Gastrocnemius medialis (tissue), 4 donors: ENCODE data around the gene PTPRM. TPM values are rescaled to one million over a fixed set of nuclear protein-coding genes. Genes with fewer than 3 reads are reported as not detected.

ENCODE experiments used
- ATAC-seq, 2 donors: fragments of 150-250 bp; one replicate each; pipeline ENCODE4 v1.9.1; 2016
- DNase-seq, 2 donors: peaks; one replicate each; pipeline ENCODE4 v3.0.0-alpha.2; 2019
- H3K27ac ChIP-seq, 4 donors: fragments of 200-600 bp; sonication (generic); 1 replicate in 1 of 4; 2 replicates in 3 of 4; pipeline ENCODE4 v1.5.1; 2016 to 2018; ENCODE audit warnings: mild to moderate bottlenecking in 2 of 4, moderate library complexity in 1 of 4
- H3K27me3 ChIP-seq, 3 donors: fragments of 200-600 bp; sonication (generic) in 2 of 3; 1 replicate in 1 of 3; 2 replicates in 2 of 3; pipeline versions ENCODE4 v1.5.1 to v1.6.0; 2016 to 2019; ENCODE audit warnings: mild to moderate bottlenecking in 1 of 3, moderate library complexity in 1 of 3
- H3K36me3 ChIP-seq, 2 donors: fragments of 200-600 bp; sonication (generic) in 1 of 2; one replicate each; pipeline ENCODE4 v1.5.1; 2017 to 2018
- H3K4me1 ChIP-seq, 2 donors: fragments of 200-600 bp; sonication (generic) in 1 of 2; one replicate each; pipeline ENCODE4 v1.5.1; 2016 to 2017; ENCODE audit warnings: mild to moderate bottlenecking in 2 of 2
- H3K4me3 ChIP-seq, 4 donors: fragments of 200-600 bp; sonication (generic) in 3 of 4; 1 replicate in 1 of 4; 2 replicates in 3 of 4; pipeline ENCODE4 v1.5.1; 2016 to 2019; ENCODE audit warnings: mild to moderate bottlenecking in 2 of 4
- H3K9me3 ChIP-seq, 3 donors: fragments of 200-600 bp; sonication (generic) in 2 of 3; 1 replicate in 1 of 3; 2 replicates in 2 of 3; pipeline ENCODE4 v1.5.1; 2016 to 2019
- POLR2A ChIP-seq, 2 donors: fragments of 450-650 bp; IDR thresholded peaks; one replicate each; pipeline ENCODE4 v1.6.1; 2017; ENCODE audit warnings: antibody characterized with exemption in 2 of 2, mild to moderate bottlenecking in 2 of 2, moderate library complexity in 2 of 2
- in situ Hi-C, 4 donors: fragments of 200-750 bp; cut with MboI; loops; one replicate each; pipeline versions ENCODE4 v1.15.0 to v1.8.0; 2017; ENCODE audit warnings: low sequenced_read_pairs in 4 of 4
- intact Hi-C: fragments of 100-400 bp; cut with DNase I; formaldehyde crosslinking; loops from one replicate; pipeline ENCODE4 v1.15.1; 2023; ENCODE audit warnings: low total_unique reads
- total RNA-seq, 4 donors: library from RNA; depleted of rRNA; stranded (reverse); fragments of >200 nt; gene quantifications; one replicate each; pipeline versions ENCODE4 v1.1.0 to v1.2.3, GENCODE V29; 2016
- TF ChIP-seq, protein P1 (sequence below), 5 experiments: fragments of 450-650 bp in 3 of 5; fragments of 200-600 bp in 2 of 5; sonication (generic) in 2 of 5; IDR thresholded peaks in 4 of 5; conservative IDR thresholded peaks in 1 of 5; 1 replicate in 4 of 5; 2 replicates in 1 of 5; pipeline ENCODE4 v1.5.1; 2016 to 2019; ENCODE audit warnings: antibody characterized with exemption in 5 of 5, mild to moderate bottlenecking in 3 of 5, moderate library complexity in 3 of 5

PTPRM gene
- total RNA-seq, 4 donors from 2014 or later = 52.6 to 79.3 (median 63.8) TPM

DNA sequence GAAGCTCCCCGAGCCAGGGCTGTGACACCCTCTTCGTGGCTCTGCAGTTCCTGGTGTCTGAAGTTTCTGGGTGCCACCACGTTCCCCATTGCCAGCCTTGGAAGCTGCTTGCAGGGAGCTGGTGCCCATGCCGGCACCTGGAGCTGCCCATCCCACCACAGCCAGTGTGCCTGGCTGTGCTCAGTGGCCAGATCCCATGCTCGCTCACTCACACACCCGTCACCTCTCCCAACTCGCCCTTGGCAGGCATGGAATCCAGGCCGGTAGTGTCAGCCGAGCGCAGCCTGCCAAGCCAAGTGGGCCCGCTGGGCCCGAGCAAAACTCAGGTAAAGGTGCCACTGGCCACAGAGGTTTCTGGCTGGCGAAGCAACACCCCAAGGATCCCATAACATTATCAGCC is 370.2 kb downstream of the PTPRM start:
- Histone ChIP-seq H3K4me3 (no peak overlapping the region), H3K9me3 (no peaks in the 10 kb centered on the region), H3K27ac (no peak overlapping the region), H3K4me1 (peaks cover 17 to 24% of the 10 kb centered on the region in 2 donors), H3K36me3 (no peaks in the 10 kb centered on the region), H3K27me3 (no peaks in the 10 kb centered on the region)
- in situ Hi-C loops (no loop called here), intact Hi-C loops (no loop called here)
- ATAC-seq (no peak), DNase-seq (no peak)
- TF ChIP-seq POLR2A (IDR thresholded peaks at IDR 0.05) = no peak
- TF ChIP-seq, protein P1, sequence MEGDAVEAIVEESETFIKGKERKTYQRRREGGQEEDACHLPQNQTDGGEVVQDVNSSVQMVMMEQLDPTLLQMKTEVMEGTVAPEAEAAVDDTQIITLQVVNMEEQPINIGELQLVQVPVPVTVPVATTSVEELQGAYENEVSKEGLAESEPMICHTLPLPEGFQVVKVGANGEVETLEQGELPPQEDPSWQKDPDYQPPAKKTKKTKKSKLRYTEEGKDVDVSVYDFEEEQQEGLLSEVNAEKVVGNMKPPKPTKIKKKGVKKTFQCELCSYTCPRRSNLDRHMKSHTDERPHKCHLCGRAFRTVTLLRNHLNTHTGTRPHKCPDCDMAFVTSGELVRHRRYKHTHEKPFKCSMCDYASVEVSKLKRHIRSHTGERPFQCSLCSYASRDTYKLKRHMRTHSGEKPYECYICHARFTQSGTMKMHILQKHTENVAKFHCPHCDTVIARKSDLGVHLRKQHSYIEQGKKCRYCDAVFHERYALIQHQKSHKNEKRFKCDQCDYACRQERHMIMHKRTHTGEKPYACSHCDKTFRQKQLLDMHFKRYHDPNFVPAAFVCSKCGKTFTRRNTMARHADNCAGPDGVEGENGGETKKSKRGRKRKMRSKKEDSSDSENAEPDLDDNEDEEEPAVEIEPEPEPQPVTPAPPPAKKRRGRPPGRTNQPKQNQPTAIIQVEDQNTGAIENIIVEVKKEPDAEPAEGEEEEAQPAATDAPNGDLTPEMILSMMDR (IDR thresholded peaks at IDR 0.05 in 4 of 5, conservative IDR thresholded peaks at IDR 0.05 in 1 of 5) = no peak

DNA sequence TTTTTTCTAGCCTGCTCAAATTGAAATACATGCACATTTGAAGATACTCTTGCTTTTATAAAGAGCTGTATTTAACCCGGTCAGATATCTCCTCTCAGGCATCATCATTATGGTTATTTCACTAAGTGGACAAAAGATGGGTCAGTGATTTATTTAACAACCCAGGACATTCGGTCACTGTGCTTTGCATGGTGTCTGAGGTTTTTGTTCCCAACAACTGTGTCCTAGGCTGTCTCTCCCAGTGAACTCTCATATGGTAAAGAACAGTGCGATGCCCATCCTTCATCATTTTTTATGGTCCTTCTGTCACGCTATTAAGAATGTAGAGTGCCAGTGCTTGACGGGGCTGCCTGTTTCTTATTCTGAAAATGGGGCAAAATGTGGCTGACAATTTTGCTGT is 372.4 kb downstream of the PTPRM start:
- Histone ChIP-seq H3K27me3 (no peaks in the 10 kb centered on the region), H3K4me1 (peaks cover 17 to 24% of the 10 kb centered on the region in 2 donors), H3K9me3 (no peaks in the 10 kb centered on the region), H3K36me3 (no peaks in the 10 kb centered on the region), H3K27ac (peak overlapping the region in 1 of 4 donors; percentile 65), H3K4me3 (no peak overlapping the region)
- TF ChIP-seq POLR2A (IDR thresholded peaks at IDR 0.05) = no peak
- TF ChIP-seq, protein P1 (IDR thresholded peaks at IDR 0.05 in 4 of 5, conservative IDR thresholded peaks at IDR 0.05 in 1 of 5) = no peak
- ATAC-seq (no peak), DNase-seq (no peak)
- in situ Hi-C loops (no loop called here), intact Hi-C loops (no loop called here)

DNA sequence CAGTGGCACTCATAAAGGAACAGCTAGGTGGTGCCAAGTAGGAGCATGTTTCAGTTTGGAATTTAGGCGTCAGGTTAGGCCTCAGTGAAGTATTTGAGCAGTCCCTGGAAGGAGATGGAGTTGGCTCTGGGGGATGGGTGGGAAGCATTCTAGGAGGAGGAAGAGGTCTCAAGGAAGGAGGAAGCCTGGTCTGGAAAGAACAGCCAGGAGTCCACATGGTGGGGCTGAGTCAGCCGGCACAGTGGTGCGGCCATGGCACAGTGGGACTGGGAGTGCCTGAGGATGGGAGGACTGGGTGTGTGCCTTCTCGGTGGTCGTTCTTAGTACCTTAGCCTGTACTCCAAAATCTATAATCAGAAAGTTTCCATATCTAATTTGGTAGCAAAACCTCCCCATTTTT is 373.3 kb downstream of the PTPRM start:
- no peak for ATAC-seq
- DNase-seq = no peak
- in situ Hi-C loops = no loop called here
- TF ChIP-seq POLR2A (IDR thresholded peaks at IDR 0.05) = no peak
- TF ChIP-seq, protein P1 (IDR thresholded peaks at IDR 0.05 in 4 of 5, conservative IDR thresholded peaks at IDR 0.05 in 1 of 5) = no peak
- H3K9me3 ChIP-seq = no peaks in the 10 kb centered on the region
- no peaks in the 10 kb centered on the region for H3K27me3 ChIP-seq
- H3K27ac ChIP-seq = peak overlapping the region; percentile 65 to 82 (median 74)
- peaks cover 17 to 24% of the 10 kb centered on the region in 2 donors for H3K4me1 ChIP-seq
- no peak overlapping the region for H3K4me3 ChIP-seq
- H3K36me3 ChIP-seq = no peaks in the 10 kb centered on the region
- intact Hi-C loops = loop anchor here (2.0 to 5.0 kb wide), 2 partner anchors 53 to 70 kb away; no protein-coding TSS in a partner anchor

DNA sequence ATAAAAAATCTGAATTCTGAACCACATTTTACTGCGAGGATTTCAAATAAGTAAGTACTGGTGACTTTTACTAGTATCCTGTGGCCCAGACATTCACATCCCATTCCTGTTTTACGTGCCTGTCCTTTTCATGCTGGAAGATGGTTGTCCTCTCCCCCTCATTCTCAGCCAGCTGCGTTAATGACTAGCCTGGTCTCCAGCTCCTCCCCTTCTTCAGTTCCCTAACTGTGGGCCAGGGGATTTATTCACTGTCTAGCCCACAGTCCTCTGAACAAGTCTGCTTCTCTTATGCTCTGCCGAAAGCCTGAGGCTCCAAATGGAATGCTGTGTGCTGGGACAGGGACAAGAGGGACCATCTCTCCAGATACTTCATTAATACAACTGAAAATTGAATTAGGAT is 373.9 kb downstream of the PTPRM start:
- Histone ChIP-seq H3K27me3 (no peaks in the 10 kb centered on the region), H3K4me1 (peaks cover 17 to 24% of the 10 kb centered on the region in 2 donors), H3K27ac (peak overlapping the region; percentile 65 to 82 (median 74)), H3K36me3 (no peaks in the 10 kb centered on the region), H3K9me3 (no peaks in the 10 kb centered on the region), H3K4me3 (no peak overlapping the region)
- DNase-seq (no peak), ATAC-seq (peak in 1 of 2 donors; percentile 10)
- intact Hi-C loops (loop anchor here (2.0 to 5.0 kb wide), 2 partner anchors 54 to 70 kb away; no protein-coding TSS in a partner anchor), in situ Hi-C loops (no loop called here)
- TF ChIP-seq POLR2A (IDR thresholded peaks at IDR 0.05) = no peak

DNA sequence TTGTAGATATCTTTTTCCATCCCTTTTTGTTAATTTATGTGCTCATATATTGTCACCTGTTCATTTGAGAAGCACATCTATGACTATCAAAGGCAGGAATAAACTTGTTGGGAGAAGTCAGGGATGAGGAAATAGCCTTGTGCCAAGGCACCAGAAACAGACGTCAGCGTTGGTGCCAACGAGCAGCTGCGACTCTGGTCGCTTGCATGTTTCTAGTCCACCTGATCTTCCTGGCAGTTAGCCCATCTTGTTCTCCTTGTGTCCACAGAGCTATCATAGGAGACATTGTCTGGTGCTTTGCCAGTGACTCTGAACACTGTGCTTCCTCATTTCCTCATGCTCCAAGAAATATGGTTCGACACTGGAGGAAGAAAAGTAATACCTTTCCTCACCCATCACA is 374.4 kb downstream of the PTPRM start:
- Histone ChIP-seq H3K27ac (peak overlapping the region; percentile 65 to 82 (median 74)), H3K4me1 (peaks cover 17 to 24% of the 10 kb centered on the region in 2 donors), H3K9me3 (no peaks in the 10 kb centered on the region), H3K36me3 (no peaks in the 10 kb centered on the region), H3K4me3 (no peak overlapping the region), H3K27me3 (no peaks in the 10 kb centered on the region)
- peak; percentile 97 for ATAC-seq
- TF ChIP-seq, protein P1 (IDR thresholded peaks at IDR 0.05 in 4 of 5, conservative IDR thresholded peaks at IDR 0.05 in 1 of 5) = no peak
- no peak for TF ChIP-seq POLR2A (IDR thresholded peaks at IDR 0.05)
- in situ Hi-C loops = no loop called here
- intact Hi-C loops = loop anchor here (2.0 to 5.0 kb wide), 2 partner anchors 54 to 71 kb away; no protein-coding TSS in a partner anchor
- DNase-seq = peak; percentile 94 to 95
